Body of pancreas (tissue), 4 donors: ENCODE results near the gene NUTM2G. TPM values are rescaled to one million over a fixed set of nuclear protein-coding genes. Genes with fewer than 3 reads are reported as not detected.
"Not testable (repeated sequence)": the region's sequence is repeated elsewhere in the genome, so short reads cannot be mapped to it uniquely, and the experiment has no call there.

ENCODE experiments used
- ATAC-seq: fragments of 150-250 bp; one replicate; pipeline ENCODE4 v1.9.1; 2016
- DNase-seq, 4 donors: peaks; one replicate each; pipeline ENCODE4 v3.0.0-alpha.2; 2019
- H3K27ac ChIP-seq, 4 donors: fragments of 200-600 bp; sonication (generic); 1 replicate in 3 of 4; 2 replicates in 1 of 4; pipeline versions ENCODE4 v1.5.1 to v1.6.1; 2016 to 2019; ENCODE audit warnings: mild to moderate bottlenecking in 1 of 4, mixed read lengths in 1 of 4, moderate library complexity in 1 of 4
- H3K27me3 ChIP-seq, 2 donors: fragments of 200-600 bp; sonication (generic); one replicate each; pipeline ENCODE4 v1.6.0; 2016; ENCODE audit warnings: mild to moderate bottlenecking in 1 of 2
- H3K36me3 ChIP-seq, 2 donors: fragments of 200-600 bp; sonication (generic); replicated peaks in 1 of 2; 2 replicates each; pipeline ENCODE4 v1.5.1; 2016; ENCODE audit warnings: low read depth in 2 of 2; ENCODE audit not compliant: insufficient read depth in 1 of 2
- H3K4me1 ChIP-seq: fragments of 200-600 bp; sonication (generic); one replicate; pipeline ENCODE4 v1.6.0; 2016
- H3K4me3 ChIP-seq, 2 donors: fragments of 200-600 bp; sonication (generic); 1 replicate in 1 of 2; 2 replicates in 1 of 2; pipeline ENCODE4 v1.5.1; 2016 to 2019
- H3K9me3 ChIP-seq, 3 donors: fragments of 200-600 bp; sonication (generic); 1 replicate in 2 of 3; 2 replicates in 1 of 3; pipeline ENCODE4 v1.5.1; 2016
- POLR2A ChIP-seq, 3 donors: fragments of 450-650 bp; IDR thresholded peaks; one replicate each; pipeline ENCODE4 v1.6.1; 2016; ENCODE audit warnings: antibody characterized with exemption in 3 of 3, mild to moderate bottlenecking in 2 of 3
- WGBS, 2 donors: methylation state at CpG; one replicate each; pipeline ENCODE4 v1.1.5; 2017; 5-methylcytosine and 5-hydroxymethylcytosine counted together
- intact Hi-C: fragments of 100-400 bp; cut with DNase I; formaldehyde crosslinking; loops from one replicate; pipeline ENCODE4 v1.15.1; 2023
- total RNA-seq, 2 donors: library from RNA; depleted of rRNA; stranded (reverse); fragments of >200 nt; gene quantifications; one replicate each; pipeline ENCODE4 v1.1.0, GENCODE V29; 2016
- TF ChIP-seq, protein P1 (sequence below), 7 experiments: fragments of 450-650 bp in 4 of 7; fragments of 200-600 bp in 3 of 7; sonication (generic) in 3 of 7; IDR thresholded peaks; one replicate each; pipeline ENCODE4 v1.5.1; 2016 to 2019; ENCODE audit warnings: antibody characterized with exemption in 7 of 7

Gene NUTM2G
- not detected for total RNA-seq

DNA sequence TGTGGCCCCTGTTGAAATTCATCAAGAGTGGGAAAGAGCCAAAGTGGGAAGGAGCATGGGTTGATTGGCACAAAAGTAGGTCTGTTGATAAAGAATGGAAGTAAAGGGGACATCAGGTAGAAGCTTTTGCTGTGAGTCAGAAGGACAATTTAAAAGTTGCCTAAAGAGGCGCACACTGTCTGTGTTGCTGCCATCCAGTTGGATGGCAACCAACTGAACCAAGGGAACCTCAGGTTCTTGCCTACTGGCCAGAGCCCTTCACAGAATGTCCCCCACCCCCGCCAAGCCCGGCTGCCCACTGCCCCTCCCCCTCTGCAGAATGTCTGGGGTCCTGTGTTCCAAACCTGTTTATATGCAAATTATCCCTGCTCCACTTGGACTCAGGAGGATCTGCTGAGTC, at the start of gene NUTM2G:
TSS of gene NUTM2G (plus strand) at position 301 of the 400 bp plus-strand sequence. CDS start 182 bp downstream, outside the sequence.
- H3K27me3 ChIP-seq, H3K9me3 ChIP-seq, H3K27ac ChIP-seq, H3K36me3 ChIP-seq, H3K4me1 ChIP-seq, H3K4me3 ChIP-seq, DNase-seq, intact Hi-C loops, ATAC-seq: not testable (repeated sequence)
- no CpG with 5 or more reads among the region's 3 CpGs for WGBS, 2 donors

- Histone ChIP-seq H3K36me3 (no peaks in the 10 kb centered on the region), H3K9me3 (no peaks in the 10 kb centered on the region), H3K4me3 (no peak overlapping the region), H3K27ac (no peak overlapping the region), H3K4me1 (no peaks in the 10 kb centered on the region), H3K27me3 (no peaks in the 10 kb centered on the region)
- DNase-seq (no peak), ATAC-seq (no peak)
- WGBS, 2 donors = 29 to 71% methylated on average over 1 of the region's 1 CpG
- intact Hi-C loops = no loop called here
- TF ChIP-seq, protein P1, sequence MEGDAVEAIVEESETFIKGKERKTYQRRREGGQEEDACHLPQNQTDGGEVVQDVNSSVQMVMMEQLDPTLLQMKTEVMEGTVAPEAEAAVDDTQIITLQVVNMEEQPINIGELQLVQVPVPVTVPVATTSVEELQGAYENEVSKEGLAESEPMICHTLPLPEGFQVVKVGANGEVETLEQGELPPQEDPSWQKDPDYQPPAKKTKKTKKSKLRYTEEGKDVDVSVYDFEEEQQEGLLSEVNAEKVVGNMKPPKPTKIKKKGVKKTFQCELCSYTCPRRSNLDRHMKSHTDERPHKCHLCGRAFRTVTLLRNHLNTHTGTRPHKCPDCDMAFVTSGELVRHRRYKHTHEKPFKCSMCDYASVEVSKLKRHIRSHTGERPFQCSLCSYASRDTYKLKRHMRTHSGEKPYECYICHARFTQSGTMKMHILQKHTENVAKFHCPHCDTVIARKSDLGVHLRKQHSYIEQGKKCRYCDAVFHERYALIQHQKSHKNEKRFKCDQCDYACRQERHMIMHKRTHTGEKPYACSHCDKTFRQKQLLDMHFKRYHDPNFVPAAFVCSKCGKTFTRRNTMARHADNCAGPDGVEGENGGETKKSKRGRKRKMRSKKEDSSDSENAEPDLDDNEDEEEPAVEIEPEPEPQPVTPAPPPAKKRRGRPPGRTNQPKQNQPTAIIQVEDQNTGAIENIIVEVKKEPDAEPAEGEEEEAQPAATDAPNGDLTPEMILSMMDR (IDR thresholded peaks at IDR 0.05) = no peak
- no peak for TF ChIP-seq POLR2A (IDR thresholded peaks at IDR 0.05)
Measured at GRCh38 chr9:96883922-96884321, 44.7 kb upstream of the NUTM2G start.

GRCh38 chr9:96884443-96884842, 44.2 kb upstream of the NUTM2G start:
- DNase-seq (peak in 1 of 4 donors; percentile 47), ATAC-seq (no peak)
- no peak overlapping the region for H3K27ac ChIP-seq
- no peaks in the 10 kb centered on the region for H3K9me3 ChIP-seq
- no peak for TF ChIP-seq POLR2A (IDR thresholded peaks at IDR 0.05)
- TF ChIP-seq, protein P1 (IDR thresholded peaks at IDR 0.05) = no peak
- no peak overlapping the region for H3K4me3 ChIP-seq
- H3K4me1 ChIP-seq = no peaks in the 10 kb centered on the region
- H3K36me3 ChIP-seq = no peaks in the 10 kb centered on the region
- intact Hi-C loops = no loop called here
- no peaks in the 10 kb centered on the region for H3K27me3 ChIP-seq
- WGBS, 2 donors = 74 to 79% methylated on average over 2 of the region's 2 CpGs

GRCh38 chr9:96885424-96885823, 43.2 kb upstream of the NUTM2G start:
- H3K27ac ChIP-seq = no peak overlapping the region
- no peaks in the 10 kb centered on the region for H3K36me3 ChIP-seq
- TF ChIP-seq, protein P1 (IDR thresholded peaks at IDR 0.05) = no peak
- no peak for TF ChIP-seq POLR2A (IDR thresholded peaks at IDR 0.05)
- intact Hi-C loops = no loop called here
- no peak for DNase-seq
- no peaks in the 10 kb centered on the region for H3K4me1 ChIP-seq
- H3K9me3 ChIP-seq = no peaks in the 10 kb centered on the region
- ATAC-seq = no peak
- H3K4me3 ChIP-seq = no peak overlapping the region
- no peaks in the 10 kb centered on the region for H3K27me3 ChIP-seq

- Histone ChIP-seq H3K9me3 (no peaks in the 10 kb centered on the region), H3K4me3 (no peak overlapping the region), H3K36me3 (peaks cover 0 to 2% of the 10 kb centered on the region in 2 donors), H3K27me3 (no peaks in the 10 kb centered on the region), H3K27ac (no peak overlapping the region), H3K4me1 (no peaks in the 10 kb centered on the region)
- ATAC-seq (no peak), DNase-seq (no peak)
- TF ChIP-seq POLR2A (IDR thresholded peaks at IDR 0.05) = no peak
- TF ChIP-seq, protein P1 (IDR thresholded peaks at IDR 0.05) = no peak
- 80 to 90% methylated on average over 1 to 4 of the region's 4 CpGs for WGBS, 2 donors
- intact Hi-C loops = no loop called here
Measured at GRCh38 chr9:96888591-96888990, 40.1 kb upstream of the NUTM2G start.
